NCI-H2107 treated with DMSO at 0.1 percent for 48 hours (cell line): ENCODE measurements around the gene KRTAP12-4.
A peak's percentile ranks its signal among the peaks of the same experiment; 100 is the strongest.
"Not testable (repeated sequence)": the region's sequence is repeated elsewhere in the genome, so short reads cannot be mapped to it uniquely, and the experiment has no call there.

Experiments
- DNase-seq: peaks from one replicate; lab custom pipeline; 2025; ENCODE audit not compliant: unreplicated experiment; lab: John Stamatoyannopoulos, UW

Gene KRTAP12-4

DNA sequence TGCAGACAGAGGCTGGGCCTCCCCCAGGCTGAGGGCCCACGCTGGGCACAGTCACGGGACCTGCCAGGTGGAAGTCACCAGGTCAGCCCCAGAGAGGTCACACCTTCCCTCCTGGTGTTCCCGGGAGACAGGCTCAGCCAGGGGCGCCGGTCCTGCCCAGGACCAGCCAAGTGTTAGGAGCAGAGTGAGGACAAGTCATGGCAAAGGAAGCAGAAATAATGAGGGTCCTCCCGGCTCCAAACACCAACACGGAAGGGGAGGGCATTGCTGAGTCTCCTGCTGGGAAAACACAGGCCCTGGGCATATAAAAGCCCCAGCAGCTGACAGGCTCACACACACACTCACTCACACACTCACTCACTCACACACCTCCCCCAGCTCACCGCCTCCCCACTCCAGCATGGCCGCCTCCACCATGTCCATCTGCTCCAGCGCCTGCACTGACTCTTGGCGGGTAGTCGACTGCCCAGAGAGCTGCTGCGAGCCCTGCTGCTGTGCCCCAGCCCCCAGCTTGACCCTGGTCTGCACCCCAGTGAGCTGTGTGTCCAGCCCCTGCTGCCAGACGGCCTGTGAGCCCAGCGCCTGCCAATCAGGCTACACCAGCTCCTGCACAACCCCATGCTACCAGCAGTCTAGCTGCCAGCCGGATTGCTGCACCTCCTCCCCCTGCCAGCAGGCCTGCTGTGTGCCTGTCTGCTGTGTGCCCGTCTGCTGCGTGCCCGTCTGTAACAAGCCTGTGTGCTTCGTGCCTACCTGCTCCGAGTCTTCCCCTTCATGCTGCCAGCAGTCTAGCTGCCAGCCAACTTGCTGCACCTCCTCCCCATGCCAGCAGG lies 17.2 kb downstream of the KRTAP12-4 start, which contains the start of gene KRTAP10-10:
TSS of gene KRTAP10-10 (plus strand) at position 339 of the 833 bp plus-strand sequence. CDS start at position 401, 62 bp downstream.
- DNase-seq = peak; percentile 18

DNA sequence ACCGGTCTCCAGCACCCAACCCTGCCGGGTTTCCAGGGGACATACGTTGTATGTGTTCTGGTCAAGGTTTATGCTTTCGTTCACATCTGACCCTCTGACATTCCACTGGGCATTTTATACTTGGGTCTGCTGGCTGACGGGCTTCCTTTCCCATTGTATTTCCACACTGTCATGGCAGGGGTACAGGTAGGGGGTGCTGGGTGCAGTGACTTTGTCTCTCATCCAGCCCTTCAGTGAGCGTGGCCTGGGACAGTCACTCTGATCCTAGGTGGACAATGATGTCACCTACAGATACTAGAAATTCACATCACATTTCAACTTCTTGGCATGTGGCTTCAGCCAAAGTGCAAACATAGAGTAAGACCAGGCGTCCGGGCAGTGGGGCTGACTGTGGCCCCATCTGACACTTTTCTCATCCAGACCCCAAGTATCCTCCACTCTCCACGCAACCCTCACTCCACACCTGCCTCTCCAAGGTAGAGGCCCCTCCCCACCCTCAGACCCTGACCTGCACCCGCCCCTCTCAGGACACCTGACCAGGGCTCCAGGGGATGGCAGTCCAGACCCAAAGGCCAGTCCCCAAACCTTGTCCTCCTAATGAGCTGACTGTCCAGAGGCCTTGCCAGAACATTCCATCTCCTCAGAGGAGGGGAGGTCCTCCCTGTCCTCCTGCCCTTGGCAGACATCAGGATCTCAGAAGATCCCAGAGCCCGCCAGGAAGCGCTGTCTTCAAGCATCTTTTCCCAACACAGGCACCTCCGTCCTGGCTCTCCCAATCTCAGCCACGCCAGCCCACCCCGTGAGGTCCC lies 18.0 kb downstream of the KRTAP12-4 start:
- DNase-seq = no peak

DNA sequence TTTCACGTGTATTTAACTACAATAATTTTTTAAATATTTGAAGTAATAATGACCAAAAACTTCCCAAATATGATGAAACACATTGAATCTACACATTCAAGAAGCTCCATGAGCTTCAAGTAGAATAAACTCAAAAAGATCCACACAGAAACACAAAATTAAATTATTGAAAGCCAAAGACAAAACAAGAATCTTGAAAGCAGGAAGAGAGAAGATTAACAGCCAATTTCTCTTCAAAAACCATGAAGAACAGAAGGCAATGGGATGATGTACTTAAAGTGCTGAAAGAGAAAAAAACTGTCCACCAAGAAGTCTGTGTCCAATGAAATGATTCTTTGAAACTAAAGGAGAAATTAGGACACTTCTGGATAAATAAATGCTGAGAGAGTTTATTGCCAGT lies 22.4 kb downstream of the KRTAP12-4 start:
- no peak for DNase-seq

DNA sequence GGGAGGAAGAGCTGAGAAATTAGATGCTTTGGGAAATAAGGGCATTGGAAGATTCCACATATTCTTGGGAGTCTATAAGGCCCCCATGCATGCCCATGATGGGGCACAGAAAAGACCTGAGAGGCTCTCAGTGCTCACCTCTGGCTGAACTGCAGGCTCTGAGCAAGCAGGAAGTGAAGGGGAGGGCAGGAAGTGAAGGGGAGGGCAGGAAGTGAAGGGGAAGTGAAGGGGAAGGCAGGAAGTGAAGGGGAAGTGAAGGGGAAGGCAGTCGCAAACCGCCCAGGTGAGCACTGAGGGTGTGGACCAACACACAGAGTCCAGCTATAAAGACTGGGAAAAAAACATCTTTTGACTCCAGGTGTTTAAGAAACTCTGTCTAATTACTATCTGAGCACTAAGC lies 24.0 kb downstream of the KRTAP12-4 start:
- no peak for DNase-seq

DNA sequence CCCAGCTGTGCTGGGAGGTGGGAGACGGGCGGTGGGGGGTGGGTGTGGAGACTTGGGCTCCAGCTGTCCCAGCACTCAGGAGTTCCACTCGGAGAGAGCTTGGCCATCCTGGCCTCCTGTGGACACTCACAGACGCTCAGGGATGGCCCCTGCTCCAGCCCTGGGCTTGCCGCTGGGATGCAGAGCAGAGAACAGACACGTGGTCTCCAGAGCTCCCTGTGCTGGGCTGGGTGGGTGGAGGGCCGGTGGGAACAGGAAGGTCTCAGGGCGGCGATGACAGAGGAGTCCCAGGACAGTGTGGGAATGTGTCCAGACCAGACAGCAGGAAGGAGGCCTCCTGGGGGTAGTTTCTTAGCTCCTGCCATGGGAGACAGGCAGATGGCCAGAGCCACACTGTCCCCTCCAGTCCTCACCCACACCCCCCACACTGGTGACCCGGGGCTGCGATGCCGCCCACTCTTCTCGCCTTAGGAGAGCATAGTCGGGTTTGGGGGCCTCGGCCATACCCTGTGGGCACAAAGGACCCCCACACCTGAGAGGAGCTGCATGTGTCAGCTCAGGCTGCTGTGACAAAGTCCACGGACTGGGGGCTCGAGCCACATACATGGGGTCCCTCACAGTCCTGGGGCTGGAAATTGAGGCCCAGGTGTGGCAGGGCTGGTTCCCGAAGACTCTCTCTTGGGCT lies 25.6 kb downstream of the KRTAP12-4 start:
- DNase-seq = no peak

DNA sequence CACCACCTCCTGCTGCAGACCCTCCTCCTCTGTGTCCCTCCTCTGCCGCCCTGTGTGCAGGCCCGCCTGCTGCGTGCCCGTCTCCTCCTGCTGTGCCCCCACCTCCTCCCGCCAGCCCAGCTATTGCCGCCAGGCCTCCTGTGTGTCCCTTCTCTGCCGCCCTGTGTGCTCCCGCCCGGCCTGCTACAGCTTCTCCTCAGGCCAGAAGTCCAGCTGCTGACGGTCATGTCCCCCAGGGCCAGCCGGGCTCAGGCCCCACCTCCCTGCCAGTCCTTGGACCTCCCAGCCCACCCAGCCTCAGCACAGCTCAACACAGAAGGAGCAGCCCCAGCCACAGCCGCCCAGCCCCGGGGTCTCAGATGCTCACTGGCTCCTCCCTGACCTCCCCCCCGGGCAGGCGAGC lies 26.6 kb downstream of the KRTAP12-4 start:
- DNase-seq = not testable (repeated sequence)

DNA sequence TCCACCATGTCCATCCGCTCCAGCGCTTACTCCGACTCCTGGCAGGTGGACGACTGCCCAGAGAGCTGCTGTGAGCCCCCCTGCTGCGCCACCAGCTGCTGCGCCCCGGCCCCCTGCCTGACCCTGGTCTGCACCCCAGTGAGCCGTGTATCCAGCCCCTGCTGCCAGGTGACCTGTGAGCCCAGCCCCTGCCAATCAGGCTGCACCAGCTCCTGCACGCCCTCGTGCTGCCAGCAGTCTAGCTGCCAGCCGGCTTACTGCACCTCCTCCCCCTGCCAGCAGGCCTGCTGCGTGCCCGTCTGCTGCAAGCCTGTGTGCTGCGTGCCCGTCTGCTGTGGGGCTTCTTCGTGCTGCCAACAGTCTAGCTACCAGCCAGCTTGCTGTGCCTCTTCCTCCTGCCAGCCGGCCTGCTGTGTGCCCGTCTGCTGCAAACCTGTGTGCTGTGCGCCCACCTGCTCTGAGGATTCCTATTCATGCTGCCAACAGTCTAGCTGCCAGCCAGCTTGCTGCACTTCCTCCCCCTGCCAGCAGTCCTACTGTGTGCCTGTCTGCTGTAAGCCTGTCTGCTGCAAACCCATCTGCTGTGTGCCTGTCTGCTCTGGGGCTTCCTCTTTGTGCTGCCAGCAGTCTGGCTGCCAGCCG lies 27.2 kb downstream of the KRTAP12-4 start:
- DNase-seq = not testable (repeated sequence)

DNA sequence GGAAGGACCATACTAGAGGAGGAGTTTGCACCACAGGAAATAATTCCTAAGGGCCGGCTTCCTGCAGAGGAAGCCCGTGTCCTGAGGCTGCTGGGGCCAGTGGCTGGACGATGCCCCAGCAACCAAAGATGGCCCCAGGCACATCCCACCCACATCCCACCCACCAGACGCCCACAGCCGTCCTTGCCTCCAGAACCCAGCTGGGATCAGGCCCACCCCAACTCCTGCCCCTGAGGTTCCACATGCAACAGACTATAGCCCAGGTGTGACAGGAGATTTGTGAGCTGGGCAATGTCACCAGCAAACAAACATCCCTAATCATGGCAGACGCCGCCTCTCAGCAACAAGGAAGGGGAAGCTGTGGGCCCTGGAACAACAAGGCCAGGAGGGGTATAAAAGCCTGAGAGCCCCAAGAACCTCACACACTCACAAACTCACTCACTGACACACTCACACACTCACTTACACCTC lies 27.8 kb downstream of the KRTAP12-4 start, which contains the start of gene KRTAP10-9:
TSS of gene KRTAP10-9 (plus strand) at position 421 of the 471 bp plus-strand sequence. CDS start 79 bp downstream, outside the sequence.
- DNase-seq = no peak

DNA sequence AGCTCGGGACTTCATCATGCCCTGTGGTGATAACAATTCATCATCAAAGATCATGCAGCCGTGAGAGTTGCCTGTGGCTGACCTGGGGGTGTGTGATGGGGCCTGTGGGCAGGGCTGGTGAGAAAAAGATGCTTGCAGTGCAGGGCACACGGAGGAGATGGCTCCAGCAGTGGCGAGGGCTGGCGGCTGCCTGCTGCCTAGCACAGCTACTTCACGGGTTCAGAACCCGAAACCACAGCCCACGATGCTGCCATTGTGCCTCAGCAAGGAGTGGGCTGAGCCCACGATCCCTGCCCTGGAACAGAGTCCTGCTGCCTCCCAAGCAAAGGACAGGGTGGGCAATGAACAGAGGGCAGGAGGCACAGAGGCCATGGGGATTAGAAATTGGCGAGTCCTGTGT lies 28.2 kb downstream of the KRTAP12-4 start:
- no peak for DNase-seq

DNA sequence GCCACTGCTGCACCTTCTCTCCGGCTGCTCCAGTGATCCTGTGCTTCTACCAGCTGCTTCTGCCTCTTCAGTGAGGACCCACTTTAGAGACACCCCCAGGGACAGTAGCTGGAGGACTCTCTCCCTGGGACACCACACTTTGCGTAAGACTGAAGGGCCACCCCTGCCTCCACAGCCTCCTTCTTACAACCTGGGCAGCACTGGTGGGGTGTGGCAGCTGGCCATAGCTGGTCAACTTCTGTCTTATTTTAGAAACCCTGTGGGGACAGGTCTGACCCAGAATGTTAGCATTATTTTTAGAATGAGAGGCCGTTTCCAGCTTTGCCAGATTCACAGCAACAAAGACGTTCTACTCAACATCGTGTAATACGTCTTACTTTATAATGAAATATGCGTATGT lies 28.7 kb downstream of the KRTAP12-4 start:
- DNase-seq = no peak

DNA sequence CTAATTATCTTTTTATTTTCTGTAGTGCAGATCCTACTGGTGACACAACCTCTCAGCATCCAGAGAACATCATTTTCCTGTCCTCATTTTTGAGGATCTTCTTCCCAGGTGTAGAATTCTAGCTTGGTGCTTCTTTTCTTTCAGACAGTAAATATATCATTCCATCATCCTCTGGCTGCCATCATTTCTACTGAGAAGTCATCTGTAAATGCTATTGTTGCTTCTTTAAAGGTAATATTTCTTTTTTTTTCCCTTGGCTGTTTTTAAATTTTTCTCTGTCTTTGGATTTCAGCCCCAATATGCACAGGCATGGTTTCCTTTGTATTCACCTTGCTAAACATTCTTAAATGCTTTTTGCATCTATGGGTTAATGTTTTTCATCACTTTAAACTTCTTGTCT lies 30.9 kb downstream of the KRTAP12-4 start:
- DNase-seq = no peak

DNA sequence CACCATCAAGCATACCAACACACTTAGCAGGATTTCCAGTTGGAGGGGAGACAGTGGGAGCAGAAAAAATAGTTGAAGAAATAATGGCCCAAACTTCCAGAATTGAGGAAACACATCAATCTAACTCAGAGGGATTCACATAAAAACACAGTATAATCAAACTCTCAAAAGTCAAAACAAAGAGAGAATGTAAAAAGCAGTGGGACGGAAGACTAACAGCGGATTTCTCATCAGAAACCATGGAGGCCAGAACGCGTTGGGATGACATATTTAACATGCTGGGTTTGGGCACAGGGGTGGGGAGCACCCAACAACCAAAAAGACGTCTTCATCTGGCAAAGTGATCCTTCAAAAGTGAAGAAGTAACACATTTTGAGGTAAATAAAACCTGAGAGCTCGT lies 34.6 kb downstream of the KRTAP12-4 start:
- no peak for DNase-seq

DNA sequence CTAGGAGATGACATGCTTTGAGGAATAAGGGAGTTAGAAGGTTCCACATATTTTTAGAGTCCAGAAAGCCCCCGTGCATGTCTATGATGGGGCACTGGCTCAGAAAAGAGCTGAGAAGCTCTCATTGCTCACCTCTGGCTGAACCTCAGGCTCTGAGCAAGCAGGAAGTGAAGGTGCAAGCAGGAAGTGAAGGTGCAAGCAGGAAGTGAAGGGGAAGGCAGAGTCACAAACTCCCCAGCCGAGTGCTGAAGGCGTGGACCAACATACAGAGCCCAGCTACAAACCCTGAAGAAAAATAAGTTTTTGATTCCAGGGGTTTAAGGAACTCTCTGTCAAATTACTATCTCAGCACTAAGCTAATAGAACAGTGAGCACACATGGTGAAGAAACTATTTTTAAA lies 35.5 kb downstream of the KRTAP12-4 start:
- DNase-seq = no peak

DNA sequence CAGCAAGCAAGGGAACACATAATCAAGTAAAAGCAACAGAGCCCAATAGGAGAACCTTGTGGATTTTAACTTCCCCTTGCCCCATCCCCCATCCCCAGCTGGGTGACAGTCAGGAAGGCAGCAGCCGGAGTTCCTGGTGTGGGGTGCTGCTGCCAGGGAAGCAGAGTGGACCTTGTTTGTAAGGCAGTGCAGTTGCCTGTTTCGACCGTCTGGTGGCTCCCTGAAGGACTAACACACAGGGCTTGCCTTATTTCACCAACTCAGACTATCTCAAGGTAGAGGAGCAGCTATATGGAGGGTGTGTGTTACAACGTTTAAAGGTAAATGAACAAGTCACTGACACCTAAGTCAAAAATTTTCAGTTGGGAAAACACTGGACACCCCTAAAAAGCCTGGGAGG lies 36.0 kb downstream of the KRTAP12-4 start:
- DNase-seq = no peak

DNA sequence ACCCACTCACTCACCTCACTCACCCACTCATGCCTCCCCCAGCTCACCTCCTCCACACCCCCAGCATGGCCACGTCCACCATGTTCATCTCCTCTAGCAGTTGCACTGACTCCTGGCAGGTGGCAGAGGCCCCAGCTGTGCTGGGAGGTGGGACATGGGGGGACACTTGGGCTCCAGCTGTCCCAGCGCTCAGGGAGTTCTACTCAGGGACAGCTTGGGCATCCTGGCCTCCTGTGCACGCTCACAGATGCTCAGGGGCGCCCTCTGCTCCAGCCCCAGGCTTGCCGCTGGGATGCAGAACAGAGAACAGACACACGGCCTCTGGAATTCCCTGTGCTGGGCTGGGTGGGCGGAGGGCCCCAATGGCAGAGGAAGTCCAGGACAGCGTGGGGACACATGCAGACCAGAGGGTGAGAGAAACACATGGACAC lies 37.4 kb downstream of the KRTAP12-4 start:
- no peak for DNase-seq

DNA sequence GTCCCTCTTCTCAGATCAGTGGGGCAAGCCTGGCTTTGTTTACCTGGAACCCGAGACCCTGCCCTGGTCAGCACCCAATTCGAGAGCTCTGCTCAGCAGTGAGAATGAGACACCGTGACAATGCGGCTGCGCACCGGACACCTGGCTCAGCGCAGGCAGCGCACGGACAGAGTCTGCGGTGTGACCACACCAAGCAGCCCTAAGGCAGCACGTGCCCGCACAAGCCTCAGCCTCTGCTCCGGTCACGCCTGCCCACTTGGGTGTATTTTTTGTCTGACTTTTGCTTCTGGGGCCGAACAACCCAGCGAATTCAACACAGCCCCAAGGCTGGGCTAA lies 37.9 kb downstream of the KRTAP12-4 start:
- DNase-seq = no peak

DNA sequence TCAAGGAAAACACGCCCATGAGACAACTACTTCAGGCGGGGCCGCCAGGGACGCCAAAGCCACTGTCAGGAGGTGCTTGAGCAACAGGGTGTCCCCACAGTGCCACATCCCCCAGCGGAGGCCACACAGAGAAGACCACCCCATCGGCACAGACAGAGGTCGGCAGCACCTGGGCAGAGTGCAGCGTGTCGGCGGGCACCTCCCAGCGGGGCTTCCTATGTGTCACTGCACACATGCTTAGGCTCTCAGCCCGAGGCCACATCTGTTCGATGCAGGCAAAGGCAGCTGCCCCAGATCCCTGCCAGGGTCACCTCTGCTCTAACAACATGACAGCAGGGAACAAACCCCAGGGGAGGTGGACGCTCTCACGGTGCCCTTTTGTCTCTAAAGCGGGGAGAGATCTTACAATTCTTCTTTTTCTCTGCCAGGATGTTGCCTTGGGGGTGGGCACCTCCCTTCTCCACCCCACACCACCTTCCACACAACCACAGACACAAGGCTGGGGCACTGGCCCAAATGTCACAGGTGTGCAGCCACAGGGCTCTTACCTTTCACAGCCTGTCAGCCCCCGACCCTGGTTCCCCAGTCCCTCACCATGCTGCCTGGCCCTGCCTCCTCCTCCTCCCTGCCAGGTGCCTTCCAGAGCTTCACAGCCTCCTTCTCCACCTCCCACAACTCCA lies 38.4 kb downstream of the KRTAP12-4 start:
- no peak for DNase-seq

DNA sequence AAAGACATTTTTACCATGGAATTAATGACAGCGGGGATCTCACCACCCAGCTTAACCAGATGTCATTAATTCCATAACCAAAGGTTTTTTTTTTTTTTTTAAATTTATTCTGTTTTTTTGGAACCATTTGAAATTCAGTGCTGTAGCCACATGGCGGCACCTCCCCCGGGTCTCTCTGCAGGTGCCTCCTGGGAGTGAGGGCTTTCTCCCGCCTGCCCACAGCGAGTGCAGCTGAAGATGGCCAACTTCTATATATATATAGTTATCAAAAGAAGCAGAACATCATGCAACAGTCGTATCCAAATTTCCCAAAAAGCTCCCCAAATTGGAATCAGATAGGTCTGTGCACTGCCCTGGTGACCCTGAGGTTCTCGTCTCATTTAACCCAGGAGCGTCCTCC lies 39.0 kb downstream of the KRTAP12-4 start:
- DNase-seq = no peak

DNA sequence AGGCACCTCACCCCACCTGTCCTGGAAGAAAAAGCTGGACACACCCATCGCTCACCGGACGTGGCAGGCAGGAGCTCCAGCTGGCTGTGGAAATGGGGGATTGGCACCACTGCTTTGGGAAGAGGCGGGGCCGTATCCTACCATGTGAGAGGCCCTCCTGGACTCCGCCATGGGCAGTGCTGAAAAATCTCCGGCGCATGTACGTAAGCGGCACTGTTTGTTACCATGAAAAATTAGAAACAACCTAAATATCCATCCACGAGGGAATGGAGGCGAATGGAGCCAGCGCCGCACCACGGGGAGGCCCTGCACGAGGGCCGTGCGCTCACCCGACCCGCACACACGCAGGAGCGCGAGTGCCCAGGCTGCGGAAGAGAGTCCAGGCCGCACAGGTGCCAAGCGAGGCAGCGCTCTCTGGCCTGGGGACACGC lies 39.5 kb downstream of the KRTAP12-4 start:
- no peak for DNase-seq

DNA sequence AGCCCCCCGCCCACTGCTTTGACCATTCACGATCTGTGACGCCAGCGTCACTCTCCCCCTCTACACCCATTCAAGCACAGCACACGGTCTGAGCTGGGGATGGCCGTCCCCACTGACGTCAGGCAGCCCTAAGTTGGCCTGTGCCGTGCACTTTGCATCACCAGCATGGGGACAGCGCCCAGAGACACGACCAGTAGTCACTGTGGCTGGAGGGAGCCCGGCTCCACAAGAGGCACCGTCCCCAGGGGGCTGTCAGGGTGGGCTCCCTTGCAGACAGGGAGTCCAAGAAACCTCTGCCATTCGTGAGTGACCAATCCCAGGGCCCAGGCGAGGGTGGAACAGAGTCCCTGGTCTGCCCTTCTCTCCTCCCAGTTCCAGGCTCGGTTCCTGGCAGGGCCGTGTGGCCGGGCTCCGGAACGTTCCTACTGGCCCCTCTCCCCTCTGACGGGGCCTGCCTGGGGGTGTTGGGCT lies 40.3 kb downstream of the KRTAP12-4 start:
- DNase-seq = no peak
